Mesothelial cell of epicardium (in vitro differentiated cells): Measurements from ENCODE around the gene B3GNT5. TPM values are rescaled to one million over a fixed set of nuclear protein-coding genes. Genes with fewer than 3 reads are reported as not detected.

Source experiments
- DNase-seq, 2 experiments: peaks; one replicate each; pipeline ENCODE4 v3.0.0; 2021; ENCODE audit warnings: low spot score in 2 of 2; ENCODE audit not compliant: unreplicated experiment in 2 of 2
- H3K27ac Mint-ChIP-seq: 2 replicates; pipeline ENCODE4 v1.8.0; 2021; ENCODE audit warnings: mixed read lengths
- H3K27me3 Mint-ChIP-seq: 2 replicates; pipeline ENCODE4 v1.8.0; 2021; ENCODE audit warnings: low read depth, mixed read lengths
- H3K36me3 Mint-ChIP-seq: 2 replicates; pipeline ENCODE4 v1.8.0; 2021; ENCODE audit warnings: mixed read lengths
- H3K4me1 Mint-ChIP-seq: 2 replicates; pipeline ENCODE4 v1.8.0; 2021; ENCODE audit warnings: mixed read lengths
- H3K4me3 Mint-ChIP-seq: 2 replicates; pipeline ENCODE4 v1.8.0; 2021; ENCODE audit warnings: mild to moderate bottlenecking, moderate library complexity, mixed read lengths
- H3K9me3 Mint-ChIP-seq: 2 replicates; pipeline ENCODE4 v1.8.0; 2021; ENCODE audit warnings: mixed read lengths
- CTCF ChIP-seq: fragments of 200-600 bp; sonication (generic); IDR thresholded peaks from one replicate; pipeline ENCODE4 v1.5.0; 2021; ENCODE audit warnings: antibody characterized with exemption; ENCODE audit not compliant: unreplicated experiment
- total RNA-seq: library from RNA; stranded (reverse); gene quantifications from 3 replicates; pipeline ENCODE4 v1.2.1, GENCODE V29; 2021

B3GNT5 gene
- total RNA-seq, 1 donor from 2014 or later: 29.1 TPM

- DNase-seq: no peak
- TF ChIP-seq CTCF: no peak
- H3K4me3 Mint-ChIP-seq: no peak overlapping the region
- H3K36me3 Mint-ChIP-seq: no peaks in the 10 kb centered on the region
- no peaks in the 10 kb centered on the region for H3K27me3 Mint-ChIP-seq
- H3K9me3 Mint-ChIP-seq: no peaks in the 10 kb centered on the region
- H3K4me1 Mint-ChIP-seq: peaks cover 17% of the 10 kb centered on the region
- peak overlapping the region; percentile 17 for H3K27ac Mint-ChIP-seq
Observed at GRCh38 chr3:183301937-183302580, 49.0 kb downstream of the B3GNT5 start.

- no peak overlapping the region for H3K4me3 Mint-ChIP-seq
- no peaks in the 10 kb centered on the region for H3K36me3 Mint-ChIP-seq
- H3K27ac Mint-ChIP-seq: no peak overlapping the region
Observed at GRCh38 chr3:183303690-183304089, 50.6 kb downstream of the B3GNT5 start.

GRCh38 chr3:183306798-183307671 lies 54.0 kb downstream of the B3GNT5 start:
- Mint-ChIP-seq H3K9me3 (no peaks in the 10 kb centered on the region), H3K36me3 (no peaks in the 10 kb centered on the region), H3K4me3 (no peak overlapping the region), H3K27me3 (no peaks in the 10 kb centered on the region), H3K4me1 (peaks cover 15% of the 10 kb centered on the region), H3K27ac (peak overlapping the region; percentile 64)
- TF ChIP-seq CTCF: no peak
- no peak for DNase-seq

More at GRCh38 chr3:183303690-183304089, 50.6 kb downstream of the B3GNT5 start:
- DNase-seq: no peak
- no peaks in the 10 kb centered on the region for H3K27me3 Mint-ChIP-seq
- peaks cover 19% of the 10 kb centered on the region for H3K4me1 Mint-ChIP-seq
- no peak for TF ChIP-seq CTCF
- no peaks in the 10 kb centered on the region for H3K9me3 Mint-ChIP-seq

GRCh38 chr3:183307749-183308148 lies 54.7 kb downstream of the B3GNT5 start:
- H3K4me3 Mint-ChIP-seq: no peak overlapping the region
- no peak overlapping the region for H3K27ac Mint-ChIP-seq
- no peaks in the 10 kb centered on the region for H3K36me3 Mint-ChIP-seq
- no peaks in the 10 kb centered on the region for H3K27me3 Mint-ChIP-seq
- no peaks in the 10 kb centered on the region for H3K9me3 Mint-ChIP-seq
- peaks cover 12% of the 10 kb centered on the region for H3K4me1 Mint-ChIP-seq
- no peak for DNase-seq
- TF ChIP-seq CTCF: no peak

GRCh38 chr3:183308751-183309150 lies 55.7 kb downstream of the B3GNT5 start:
- TF ChIP-seq CTCF: no peak
- Mint-ChIP-seq H3K27me3 (no peaks in the 10 kb centered on the region), H3K36me3 (no peaks in the 10 kb centered on the region), H3K27ac (no peak overlapping the region), H3K4me3 (no peak overlapping the region), H3K9me3 (no peaks in the 10 kb centered on the region), H3K4me1 (peaks cover 12% of the 10 kb centered on the region)
- no peak for DNase-seq
